KBM-7 (cell line): ENCODE measurements around the gene NRG2.

Experiments used
- DNase-seq: peaks from one replicate; pipeline ENCODE4 v3.0.0-alpha.2; 2015
- in situ Hi-C: fragments of 300-500 bp; cut with MboI; formaldehyde crosslinking; loops from 2 replicates; pipeline ENCODE4 v1.14.3; 2020; ENCODE audit warnings: low sequenced_read_pairs, low pct_unique_long_range_greater_than_20kb, mixed read lengths

The NRG2 gene

DNA sequence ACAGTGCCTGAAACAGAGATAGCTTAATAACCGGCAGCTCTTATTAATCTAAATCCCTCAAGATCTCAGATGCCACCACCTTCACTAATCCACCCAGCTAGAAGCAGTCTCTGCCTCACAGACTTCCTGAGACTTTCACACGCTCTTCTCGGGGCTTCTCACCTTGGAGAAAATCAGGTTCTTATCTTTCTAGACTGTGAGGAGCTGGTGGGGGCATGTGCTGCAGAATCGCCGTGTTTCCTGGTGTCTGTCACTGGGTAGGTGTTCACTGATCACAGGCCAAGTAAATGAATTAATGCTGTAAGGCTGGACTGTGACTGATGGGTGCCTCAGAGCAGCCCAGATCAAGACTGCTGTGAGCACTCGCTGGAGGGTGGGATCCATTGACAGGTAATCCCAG lies 145.8 kb downstream of the NRG2 start:
- no peak for DNase-seq
- in situ Hi-C loops: no loop called here

- in situ Hi-C loops: no loop called here
- no peak for DNase-seq
Measured at GRCh38 chr5:139896718-139897117, 146.4 kb downstream of the NRG2 start.

DNA sequence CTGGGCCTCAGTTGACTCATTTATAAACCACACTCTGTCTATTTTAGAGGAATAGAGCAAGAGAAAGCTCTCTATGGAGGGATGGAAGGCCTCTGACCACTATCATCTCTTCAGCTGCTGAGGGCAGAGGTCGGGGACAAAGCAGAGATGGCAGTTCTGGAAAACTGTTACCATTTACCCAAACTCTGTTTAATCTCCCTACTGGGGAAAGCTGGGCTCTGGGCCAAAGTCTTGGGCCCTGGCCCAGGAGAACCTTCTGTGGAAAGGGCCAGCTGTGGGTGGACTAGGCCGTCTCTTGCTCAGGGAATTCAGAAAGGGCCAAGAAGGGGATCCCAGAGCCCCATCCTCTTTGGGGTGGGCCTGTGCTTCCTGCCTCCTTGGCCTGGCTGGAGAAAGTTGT lies 147.5 kb downstream of the NRG2 start:
- no peak for DNase-seq
- in situ Hi-C loops: no loop called here

- DNase-seq: no peak
- in situ Hi-C loops: no loop called here
Measured at GRCh38 chr5:139895046-139895445, 148.1 kb downstream of the NRG2 start.

DNA sequence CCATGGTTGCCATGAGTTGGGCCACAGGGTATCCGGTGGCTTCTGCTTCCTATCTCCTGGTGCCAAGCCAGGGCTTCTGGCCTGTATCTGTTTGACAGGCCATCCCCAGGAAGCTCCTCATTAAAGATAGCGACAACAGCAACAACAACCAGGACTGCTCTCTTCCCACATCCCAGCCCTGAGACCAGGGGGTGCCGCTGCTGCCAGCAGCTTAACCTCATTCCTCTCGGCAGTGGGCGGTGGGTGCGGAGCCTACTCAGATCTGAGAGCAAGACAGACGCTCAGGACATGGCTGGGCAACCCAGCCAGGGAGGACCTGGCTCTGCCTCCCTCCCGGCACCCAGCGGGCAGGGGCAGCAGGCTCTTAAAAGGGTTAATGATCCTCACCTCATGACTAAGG lies 149.2 kb downstream of the NRG2 start:
- no peak for DNase-seq
- in situ Hi-C loops: no loop called here

GRCh38 chr5:139889410-139889809 lies 153.7 kb downstream of the NRG2 start:
- DNase-seq: no peak
- in situ Hi-C loops: no loop called here

DNA sequence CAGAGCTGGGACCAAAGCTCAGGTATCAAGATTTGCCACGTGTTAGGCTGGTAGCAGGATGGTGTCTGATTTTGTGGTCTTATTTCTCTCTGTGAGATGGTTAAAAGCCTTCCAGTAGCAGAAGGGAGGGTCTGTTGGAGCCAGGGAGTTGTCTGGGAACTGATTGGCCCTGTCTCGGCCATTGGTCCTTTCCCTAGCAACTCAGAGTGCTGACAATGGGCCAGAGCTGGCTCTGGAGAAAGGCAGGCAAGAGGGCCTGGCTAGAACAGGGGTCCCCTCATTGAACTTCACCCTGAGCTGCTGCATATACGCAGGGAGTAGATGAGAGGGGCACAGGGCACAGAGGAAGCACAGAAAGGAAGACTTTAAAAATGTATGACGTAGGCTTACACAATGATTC lies 154.7 kb downstream of the NRG2 start:
- in situ Hi-C loops: no loop called here

GRCh38 chr5:139886213-139886612 lies 156.9 kb downstream of the NRG2 start:
- in situ Hi-C loops: no loop called here
- DNase-seq: no peak

More for the DNA sequence above, 154.7 kb downstream of the NRG2 start:
- DNase-seq: no peak

DNA sequence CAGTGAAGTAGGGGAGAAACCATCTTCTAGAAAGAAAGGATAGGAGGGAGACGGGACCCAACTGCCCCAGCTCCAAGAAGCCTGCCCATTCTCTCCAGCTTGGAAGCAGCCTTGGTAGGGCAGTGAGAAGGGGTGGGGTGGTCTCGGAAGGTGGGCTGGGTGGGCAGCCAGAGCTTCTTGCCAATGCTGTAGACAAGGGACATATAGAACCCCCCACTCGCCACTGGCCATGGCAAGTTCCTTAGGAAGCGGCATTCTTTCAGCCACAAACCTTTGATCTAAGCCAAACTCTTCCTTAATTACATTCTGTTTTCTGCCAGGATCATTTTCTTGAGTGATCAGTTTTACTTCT lies 157.3 kb downstream of the NRG2 start:
- in situ Hi-C loops: no loop called here
- no peak for DNase-seq

GRCh38 chr5:139885172-139885856 lies 157.8 kb downstream of the NRG2 start:
- no peak for DNase-seq
- in situ Hi-C loops: no loop called here

- DNase-seq: no peak
- in situ Hi-C loops: no loop called here
Measured at GRCh38 chr5:139884734-139885133, 158.4 kb downstream of the NRG2 start.

GRCh38 chr5:139884144-139884543 lies 159.0 kb downstream of the NRG2 start:
- in situ Hi-C loops: no loop called here
- DNase-seq: no peak

DNA sequence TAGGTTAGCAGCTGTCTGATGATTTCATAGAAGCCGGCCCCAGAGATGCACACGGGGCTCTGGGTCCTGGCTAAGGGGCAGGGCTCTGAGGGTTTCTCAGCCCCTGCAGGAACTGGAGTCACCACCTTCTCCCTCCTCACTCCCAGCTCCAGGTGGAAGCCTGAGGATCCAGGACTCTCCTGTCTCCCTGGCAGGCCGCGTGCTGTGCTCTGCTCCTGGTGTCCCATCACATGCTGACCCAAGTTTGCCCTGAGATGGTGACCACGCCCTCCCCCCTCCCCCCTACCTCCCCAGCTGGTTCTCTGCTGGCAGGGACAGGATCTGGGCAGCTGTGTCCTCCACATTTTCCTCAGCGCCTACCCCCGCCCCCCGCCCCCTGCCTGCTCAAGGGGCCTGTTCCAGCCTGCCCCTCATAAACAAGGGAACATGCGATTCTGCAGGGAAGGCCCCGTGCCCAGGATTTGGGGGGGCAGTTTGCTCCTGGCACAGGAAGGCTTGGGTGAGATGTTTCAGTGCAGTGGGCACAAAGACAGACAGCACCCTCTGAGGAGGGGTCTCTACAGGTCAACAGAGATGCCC lies 160.0 kb downstream of the NRG2 start:
- DNase-seq: no peak
- in situ Hi-C loops: no loop called here

GRCh38 chr5:139882316-139882715 lies 160.8 kb downstream of the NRG2 start:
- DNase-seq: no peak
- in situ Hi-C loops: no loop called here

- no peak for DNase-seq
- in situ Hi-C loops: no loop called here
Measured at GRCh38 chr5:139881143-139881733, 161.9 kb downstream of the NRG2 start.

GRCh38 chr5:139880416-139881142 lies 162.5 kb downstream of the NRG2 start:
- in situ Hi-C loops: no loop called here
- no peak for DNase-seq

- in situ Hi-C loops: no loop called here
- no peak for DNase-seq
Measured at GRCh38 chr5:139878093-139878492, 165.0 kb downstream of the NRG2 start.

DNA sequence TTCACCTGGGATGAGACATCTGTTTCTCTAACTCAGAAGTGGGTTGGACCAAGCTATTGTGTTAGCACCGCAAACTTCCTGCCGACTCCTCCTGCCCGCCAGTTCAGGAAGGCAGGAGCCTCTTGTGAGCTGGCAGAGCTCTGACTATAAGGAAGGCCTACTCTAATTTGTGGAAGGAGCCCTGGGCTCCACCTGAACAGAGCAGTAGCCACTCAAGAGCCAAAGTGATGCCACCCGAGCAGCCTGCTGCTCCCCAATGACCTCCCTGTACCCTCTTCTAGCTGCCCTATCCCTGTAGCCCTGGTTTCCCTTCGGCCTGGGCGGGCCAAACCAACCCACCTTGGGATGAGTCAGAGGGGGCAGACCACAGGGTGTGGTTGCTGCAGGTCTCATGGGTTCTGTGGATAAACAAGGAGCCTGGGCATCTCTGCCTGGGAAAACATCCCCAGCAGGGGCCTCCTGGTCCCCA lies 165.9 kb downstream of the NRG2 start:
- no peak for DNase-seq

DNA sequence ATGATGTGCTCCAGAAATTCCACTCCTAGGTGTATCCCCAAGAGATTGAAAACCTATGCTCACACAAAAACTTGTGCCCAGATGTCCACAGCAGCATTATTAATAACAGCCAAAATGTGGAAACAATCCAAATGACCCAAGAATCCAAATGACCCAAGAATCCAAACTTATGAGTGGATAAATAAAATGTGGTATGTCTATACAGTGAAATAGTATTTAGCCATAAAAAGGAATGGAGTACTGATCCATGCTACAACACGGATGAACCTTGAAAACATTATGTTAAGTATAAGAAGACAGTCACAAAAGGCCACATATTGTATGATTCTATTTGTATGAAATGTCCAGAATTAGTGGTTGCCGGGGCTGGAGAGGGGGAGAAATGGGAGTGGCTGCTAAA lies 167.1 kb downstream of the NRG2 start:
- no peak for DNase-seq
- in situ Hi-C loops: no loop called here

More for the DNA sequence above, 165.9 kb downstream of the NRG2 start:
- in situ Hi-C loops: no loop called here
